Glomerular visceral epithelial cell (primary cell): ENCODE data around the gene RIPOR1.
A peak's percentile ranks its signal among the peaks of the same experiment; 100 is the strongest.

ENCODE experiments used
- DNase-seq: peaks from one replicate; pipeline ENCODE4 v3.0.0-alpha.2; 2016; ENCODE audit errors: extremely low spot score

RIPOR1 gene

DNA sequence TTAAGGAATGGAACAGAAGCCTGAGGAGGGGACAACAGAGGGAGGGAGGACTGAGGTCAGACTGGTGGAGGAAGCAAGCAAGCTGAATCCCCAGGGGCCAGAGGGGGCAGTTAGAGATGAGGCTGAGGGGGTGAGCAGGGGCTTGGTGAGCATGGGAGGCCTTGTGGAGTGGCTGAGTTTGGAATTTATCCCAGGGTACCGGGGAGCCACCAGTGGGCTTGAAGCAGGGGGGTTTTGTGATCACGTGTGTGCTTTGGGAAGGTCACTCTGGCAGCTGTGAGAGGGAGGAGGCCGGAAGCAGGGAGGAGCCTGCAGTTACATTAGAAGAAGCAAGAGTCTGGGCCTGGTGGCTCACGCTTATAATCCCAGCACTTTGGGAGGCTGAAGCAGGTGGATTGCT lies 23.8 kb downstream of the RIPOR1 start:
- DNase-seq, result no peak

DNA sequence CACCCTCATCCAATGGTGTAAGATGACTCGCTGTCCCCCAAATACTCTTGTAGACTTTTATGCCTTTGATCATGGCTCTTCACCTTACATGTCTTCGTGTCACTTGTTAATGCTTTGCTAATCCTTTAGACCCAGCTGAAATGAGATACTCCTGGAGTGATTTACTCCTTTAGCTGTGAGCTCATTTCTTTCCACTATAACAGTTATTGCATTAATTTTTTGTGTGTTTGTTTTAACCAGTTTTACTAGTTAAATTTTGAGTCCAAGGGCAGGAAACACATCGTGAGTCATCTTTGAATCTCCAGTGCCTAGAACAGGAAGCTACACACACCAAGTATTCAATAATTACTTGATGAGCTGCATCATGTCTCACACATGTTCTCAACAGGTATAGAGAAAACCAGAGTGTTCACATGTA lies 27.2 kb downstream of the RIPOR1 start:
- DNase-seq, result no peak

DNA sequence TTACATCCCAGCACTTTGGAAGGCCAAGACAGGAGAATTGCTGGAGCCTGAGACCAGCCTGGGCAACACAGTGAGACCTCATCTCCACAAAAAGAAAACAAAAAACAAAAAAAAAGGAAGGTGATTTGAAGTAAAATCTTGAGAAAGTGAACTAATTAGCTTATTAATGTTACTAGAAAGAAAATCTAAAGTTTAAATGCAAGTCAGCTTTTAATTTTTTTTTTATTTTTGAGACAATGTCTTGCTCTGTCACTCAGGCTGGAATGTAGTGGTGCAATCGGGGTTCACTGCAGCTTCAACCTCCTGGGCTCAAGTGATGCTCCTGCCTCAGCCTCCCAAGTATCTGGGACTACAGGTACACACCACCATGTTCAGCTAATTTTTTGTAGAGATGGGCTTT lies 30.2 kb downstream of the RIPOR1 start:
- DNase-seq, result no peak

DNA sequence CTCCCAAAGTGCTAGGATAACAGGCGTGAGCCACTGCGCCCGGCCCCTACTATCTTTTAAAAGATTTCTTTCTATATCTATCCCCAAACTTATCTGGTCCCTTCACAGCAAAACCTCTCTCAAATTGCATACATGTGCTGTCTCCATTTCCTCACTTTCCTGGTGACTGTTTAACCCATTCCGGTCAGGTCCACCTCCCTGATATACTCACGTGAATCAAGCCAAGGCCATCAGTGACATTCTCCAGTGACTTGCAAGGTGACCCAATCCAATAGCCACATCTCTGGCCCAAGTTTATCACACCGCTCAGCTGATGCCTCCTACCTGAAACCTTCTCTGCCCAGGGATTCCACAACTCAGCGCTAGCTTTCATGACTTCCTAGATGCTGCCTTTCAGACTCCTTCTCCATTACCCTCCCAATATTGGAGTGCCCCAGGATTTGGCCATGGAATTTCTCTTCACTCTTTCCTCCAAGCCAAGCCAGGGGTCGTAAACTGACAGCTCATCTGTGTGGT lies 32.3 kb downstream of the RIPOR1 start:
- no peak for DNase-seq

DNA sequence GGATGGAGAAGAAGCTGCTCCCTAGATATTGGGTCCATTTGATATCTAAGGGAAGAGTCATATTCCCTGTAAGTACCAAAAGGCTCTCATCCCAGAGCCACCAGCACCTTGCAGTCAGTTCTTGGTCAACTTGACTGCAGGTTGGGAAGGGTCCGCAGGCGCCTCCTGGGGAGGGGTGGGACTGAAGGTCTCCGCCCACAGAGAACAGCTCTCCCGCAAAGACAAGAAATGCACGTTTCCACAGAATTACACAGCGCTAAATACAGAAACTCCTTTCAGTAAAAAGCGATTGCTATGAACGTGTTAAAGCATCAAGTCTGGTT lies 32.8 kb downstream of the RIPOR1 start:
- no peak for DNase-seq

DNA sequence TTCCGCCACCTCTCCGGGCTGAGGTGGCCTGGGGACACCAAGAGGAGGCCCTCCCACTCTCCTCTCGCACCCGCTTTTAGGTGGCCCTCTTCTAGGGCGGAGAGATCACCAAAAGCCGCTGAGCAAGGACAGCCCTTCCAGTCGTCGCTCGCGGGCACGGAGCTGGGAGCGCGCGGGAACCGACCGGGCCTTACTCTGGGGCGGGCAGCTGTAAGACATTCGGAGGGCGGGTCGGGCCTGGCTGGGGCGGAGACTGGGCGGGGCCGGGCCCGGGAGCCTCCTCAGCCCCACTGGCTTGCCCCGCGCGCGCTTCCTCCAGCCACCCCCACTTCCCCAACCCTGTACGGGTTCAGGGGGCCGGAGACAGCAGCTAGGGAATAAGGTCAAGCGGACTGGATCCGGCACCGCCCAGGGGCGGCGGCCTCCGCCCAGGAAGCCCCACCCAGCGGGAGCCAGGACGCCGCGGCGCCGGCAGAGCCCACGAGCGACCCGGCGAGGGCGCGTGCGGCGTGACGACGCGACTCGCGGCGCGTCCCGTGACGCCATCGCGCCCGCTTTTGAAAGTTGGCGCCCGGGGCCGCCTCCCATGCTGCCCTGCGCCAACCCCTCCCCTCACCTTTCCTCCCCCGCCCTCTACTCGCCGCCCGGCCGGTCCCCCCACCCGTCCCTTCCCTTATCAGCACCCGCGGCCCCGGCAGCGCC lies 33.3 kb downstream of the RIPOR1 start:
- DNase-seq, result peak; percentile 97

DNA sequence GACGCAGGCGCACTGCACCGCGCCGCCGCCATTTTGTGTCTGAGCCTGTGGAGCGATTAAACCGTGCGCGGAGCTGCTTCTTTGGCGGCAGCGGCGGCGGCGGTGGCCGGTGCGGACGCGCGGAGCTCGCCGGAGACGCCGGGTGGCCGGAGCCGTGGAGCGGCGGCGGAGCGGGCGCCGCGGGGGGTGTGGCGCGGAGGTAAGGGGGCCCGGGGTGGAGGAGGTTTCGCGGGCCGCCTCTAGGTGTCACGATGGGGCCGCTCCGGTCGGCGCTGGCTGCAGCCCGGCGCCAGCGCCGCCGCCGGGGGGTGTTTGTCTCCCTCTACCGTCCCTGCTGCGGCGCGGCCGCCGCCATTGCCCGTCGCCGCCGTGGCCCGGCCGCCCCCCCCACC lies 33.9 kb downstream of the RIPOR1 start, which contains the start of gene CTCF:
Gene CTCF (plus strand): TSS at position 1 of the 392 bp plus-strand sequence. CDS start 48,307 bp downstream, outside the sequence.
- peak; percentile 83 for DNase-seq

DNA sequence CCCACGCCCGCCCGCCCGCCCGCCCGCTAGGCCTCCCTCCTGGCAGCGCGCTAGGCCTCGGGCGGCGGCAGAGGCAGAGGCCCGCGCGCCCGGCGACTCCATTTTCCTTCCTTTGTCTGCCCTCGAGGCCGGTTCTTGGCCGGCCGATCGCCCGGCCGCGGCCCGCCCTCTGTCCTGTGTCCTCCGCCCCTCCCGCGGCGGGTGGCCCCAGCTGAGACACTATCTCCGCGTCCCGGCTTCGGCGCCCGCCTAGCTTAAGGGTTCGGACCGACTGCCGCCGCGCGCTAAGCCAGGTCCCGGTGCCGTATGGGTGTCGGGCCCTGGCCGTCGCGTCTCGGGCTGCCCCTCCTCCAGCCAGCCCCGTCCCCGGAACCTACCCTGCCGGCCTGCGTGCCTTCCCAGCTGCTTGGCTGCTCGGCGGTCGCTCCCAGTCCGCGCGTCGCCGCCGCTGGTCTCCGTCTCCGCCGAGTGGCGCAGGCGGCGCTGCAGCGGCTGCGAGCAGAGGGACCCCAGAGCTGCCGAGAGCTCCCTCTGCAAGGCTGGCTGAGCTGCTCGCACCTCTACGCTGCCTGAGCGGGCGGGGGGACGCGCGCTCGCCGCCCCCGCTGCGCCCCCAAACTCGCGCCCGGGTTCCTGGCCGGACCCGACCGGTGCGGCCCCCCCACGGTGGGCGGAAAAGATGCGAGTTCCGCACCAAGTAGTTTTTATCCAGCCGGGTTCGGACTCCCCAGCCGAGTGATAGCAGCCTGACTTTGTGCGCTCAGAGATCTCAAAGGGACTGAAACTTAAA lies 34.5 kb downstream of the RIPOR1 start:
- peak; percentile 39 for DNase-seq

DNA sequence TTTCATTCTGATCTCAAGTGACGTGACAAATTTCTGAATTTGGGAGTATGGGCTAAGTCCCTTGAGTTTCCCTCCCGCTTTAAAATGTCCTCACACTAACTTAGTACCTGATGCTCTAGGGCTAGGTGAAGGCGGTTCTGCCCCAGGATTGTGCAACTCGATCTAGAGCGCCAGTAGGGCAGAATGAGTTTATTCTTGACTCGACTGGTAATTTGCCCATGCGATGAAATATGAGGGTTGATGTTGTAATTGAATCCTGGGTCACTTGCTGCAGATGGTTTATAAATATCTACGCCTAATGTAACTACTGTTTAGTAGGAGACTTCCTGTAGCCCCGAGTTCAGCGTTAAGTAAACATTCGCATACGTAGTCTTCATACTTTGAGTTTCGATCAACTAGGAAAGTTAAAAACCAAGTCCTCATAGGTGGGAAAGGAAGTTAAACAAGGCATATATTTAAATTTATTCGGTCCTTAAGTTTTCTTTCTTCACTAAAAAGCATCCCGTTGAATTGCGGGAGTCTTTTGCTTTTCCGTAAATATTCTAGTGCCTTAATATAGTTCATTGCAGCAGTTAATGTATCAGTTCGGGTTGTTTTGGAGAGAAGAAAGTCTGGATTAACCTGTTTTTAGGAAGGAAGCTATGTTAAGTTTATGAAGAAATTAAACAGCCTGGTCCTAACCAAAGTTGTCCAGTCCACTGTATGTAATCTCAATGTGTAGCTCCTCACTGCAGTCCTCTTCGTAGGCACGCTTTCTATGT lies 35.3 kb downstream of the RIPOR1 start:
- DNase-seq, result peak; percentile 33

DNA sequence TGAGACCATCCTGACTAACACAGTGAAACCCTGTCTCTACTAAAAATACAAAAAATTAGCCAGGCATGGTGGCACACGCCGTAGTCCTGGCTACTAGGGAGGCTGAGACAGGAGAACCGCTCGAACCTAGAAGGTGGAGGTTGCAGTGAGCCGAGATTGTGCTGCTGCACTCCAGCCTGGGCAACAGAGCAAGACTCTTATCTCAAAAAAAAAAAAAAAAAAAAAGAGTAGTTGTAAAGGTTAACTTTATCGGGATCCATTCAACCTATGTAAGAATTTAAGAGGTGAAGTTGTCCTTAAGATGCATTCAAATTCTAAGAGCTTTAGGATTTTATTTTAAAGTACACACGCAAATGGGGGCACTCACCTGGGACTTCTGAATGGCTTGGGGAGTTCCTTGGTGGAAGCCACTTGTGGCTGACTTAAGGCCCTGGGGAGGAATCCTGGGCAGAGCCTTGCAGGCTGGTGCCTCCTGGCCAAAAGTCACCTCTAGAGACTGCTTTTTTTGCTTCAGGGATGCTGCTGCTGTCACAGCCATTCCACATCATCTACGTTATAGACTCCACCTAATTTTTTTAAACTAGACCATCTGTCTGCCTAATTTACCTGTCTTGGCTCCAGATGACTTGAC lies 37.0 kb downstream of the RIPOR1 start:
- no peak for DNase-seq

DNA sequence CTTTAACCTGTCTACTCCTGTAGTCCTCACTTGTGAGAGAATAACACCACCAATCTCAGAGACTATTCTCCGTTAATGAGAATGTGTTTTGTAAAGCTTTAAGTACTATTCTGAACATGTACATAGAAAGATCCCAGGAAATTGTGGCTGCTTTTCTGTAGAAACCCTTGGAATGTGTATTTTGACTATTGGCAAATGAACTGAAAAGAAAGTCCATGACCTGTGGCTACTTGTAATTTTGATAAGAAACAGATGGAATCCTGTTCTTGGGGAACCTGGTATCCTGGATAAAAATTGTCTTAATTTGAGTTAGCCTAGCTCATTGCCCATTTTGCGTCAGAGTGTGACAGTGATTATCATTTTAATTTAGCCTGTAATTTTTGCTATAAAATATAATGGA lies 42.8 kb downstream of the RIPOR1 start:
- DNase-seq, result no peak

DNA sequence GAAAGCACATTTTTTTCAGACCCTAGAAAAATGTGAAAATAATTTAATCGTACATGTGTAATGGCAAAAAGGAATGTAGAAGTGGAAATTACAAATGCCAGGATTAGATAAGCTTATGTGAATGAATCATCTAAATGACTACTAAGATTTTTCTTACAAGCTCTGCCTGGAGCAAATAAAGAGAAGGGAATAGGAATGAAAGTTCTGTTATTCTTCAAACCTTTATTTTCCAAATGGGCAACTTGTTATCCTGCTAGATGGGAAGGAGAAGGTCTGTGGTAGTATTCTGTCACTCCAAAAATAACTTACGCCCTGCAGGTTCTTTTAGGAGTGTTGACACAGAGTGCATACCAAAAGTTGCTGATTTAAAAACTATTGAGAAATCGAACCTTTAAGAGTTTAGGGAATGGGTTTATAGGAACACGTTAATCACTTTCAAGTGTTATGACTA lies 43.4 kb downstream of the RIPOR1 start:
- DNase-seq, result no peak

DNA sequence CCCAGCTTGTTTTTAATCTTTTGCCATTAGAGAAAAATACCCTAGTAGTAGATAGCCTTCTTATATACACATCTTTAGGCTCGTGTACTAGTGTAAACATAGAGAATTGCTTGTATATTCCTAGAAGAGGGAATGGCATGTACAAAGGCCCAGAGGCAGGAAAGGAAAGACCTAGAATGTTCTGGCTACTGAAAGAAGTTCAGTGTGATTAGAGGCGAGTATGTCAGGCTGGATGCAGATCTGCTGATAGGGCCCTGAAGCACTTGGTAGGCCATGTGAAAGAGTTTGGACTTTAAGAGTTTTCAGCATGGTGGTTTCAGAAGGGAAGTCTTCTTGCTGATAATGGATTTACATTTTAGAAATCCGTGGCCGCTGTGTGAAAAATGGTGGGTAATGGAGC lies 51.1 kb downstream of the RIPOR1 start:
- no peak for DNase-seq

DNA sequence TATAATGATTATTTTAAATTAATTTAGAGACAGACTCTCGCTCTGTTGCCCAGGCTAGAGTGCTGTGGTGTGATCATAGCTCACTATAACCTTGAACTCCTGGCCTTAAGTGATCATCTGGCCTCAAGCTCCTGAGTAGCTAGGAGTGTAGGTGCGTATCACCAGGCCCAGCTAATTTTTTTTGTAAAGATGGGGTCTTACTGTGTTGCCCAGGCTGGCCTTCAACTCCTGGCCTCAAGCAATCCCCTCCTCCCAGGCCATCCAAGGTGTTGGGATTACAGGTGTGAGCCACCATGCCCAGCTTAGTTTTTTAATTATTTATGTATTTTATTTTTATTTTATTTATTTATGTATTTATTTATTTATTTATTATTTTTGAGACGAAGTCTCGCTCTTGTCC lies 51.6 kb downstream of the RIPOR1 start:
- DNase-seq, result no peak

DNA sequence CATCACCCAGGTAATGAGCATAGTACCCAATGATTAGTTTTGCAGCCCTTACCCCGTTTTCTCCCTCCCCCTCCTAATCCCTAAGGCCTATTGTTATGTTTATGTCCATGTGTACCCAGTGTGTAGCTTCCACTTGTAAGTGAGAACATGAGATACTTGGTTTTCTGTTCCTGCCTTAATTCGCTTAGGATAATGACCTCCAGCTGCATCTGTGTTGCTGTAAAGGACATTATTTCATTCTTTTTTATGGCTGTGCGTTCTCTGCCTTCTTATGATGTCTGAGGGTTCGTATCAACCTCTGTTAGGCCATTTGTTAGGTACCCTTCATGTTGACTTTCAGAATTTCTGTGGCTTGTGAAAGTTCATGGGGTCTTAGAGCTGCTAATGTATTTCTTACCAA lies 64.7 kb downstream of the RIPOR1 start:
- DNase-seq, result no peak

DNA sequence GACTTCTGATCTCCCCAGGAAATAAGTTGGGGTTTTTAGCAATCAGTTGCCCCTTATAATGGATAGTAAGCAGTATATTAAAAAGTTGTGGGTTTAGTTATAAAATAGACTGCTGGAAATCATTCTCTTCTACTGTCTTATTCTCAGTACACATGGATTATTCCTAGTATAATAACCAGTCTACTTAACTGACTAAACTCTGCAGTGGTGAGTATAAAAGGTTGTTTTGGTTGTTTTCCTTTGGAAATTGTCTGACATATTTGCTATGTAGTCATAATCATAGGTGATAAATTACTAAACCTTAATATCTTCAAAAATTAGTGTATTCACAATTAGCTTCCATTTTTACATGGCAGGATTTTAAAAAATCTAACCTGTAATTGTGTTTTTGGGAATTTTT lies 65.1 kb downstream of the RIPOR1 start:
- DNase-seq, result no peak

DNA sequence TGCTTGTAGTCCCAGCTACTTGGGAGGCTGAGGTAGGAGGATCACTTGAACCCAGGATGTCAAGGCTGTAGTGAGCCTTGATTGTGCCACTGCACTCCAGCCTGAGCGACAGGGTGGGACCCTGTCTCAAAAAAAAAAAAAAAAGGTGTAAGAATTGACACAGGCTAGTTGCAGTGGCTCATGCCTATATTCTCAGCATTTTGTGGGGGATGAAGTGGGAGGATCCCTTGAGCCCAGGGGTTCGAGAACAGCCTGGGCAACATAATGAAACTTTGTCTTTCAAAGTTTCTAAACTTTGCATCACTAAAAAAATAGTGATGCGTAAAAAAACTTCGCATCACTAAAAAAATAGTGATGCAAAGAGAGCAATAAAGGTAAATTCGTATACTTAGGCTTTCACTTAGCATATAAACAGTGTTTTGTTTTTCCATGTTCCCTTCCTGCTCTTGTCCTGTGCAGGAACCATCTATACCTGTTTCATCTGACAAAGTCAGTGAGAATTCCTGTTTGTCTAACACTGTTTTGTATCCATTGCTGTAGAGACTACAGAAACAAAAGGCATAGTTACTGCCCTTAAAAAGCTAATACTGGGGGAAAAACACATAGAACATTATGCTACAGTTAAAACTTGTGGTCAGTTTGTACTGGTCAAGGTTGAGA lies 65.8 kb downstream of the RIPOR1 start:
- no peak for DNase-seq

DNA sequence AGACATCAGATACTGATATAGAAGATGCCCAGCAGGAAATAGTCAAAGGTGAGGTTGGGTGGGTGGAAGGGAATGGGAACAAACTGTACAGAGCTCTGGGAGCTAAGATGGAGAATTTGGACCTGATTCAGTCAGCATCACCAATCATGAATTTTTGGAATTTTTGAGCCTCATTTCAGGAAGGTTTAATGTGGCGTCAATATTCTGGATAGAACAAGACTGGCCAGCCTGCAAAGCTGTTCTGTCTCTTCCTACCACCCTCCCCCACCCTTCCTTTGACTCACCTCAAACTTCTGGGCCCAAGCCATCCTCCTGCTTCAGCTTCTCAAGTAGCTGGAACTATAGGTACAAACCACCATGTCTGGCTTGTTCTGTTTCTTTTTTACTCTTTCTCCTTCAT lies 66.3 kb downstream of the RIPOR1 start:
- peak; percentile 18 for DNase-seq
